Choroid plexus epithelial cell (primary cell): Measurements from ENCODE around the gene MT1M.

Source experiments
- DNase-seq: peaks from one replicate; pipeline ENCODE4 v3.0.0-alpha.2; 2010; ENCODE audit warnings: low read depth
- H3K4me3 ChIP-seq: 2 replicates; pipeline ENCODE4 v1.5.1; 2011; ENCODE audit warnings: low read depth, mild to moderate bottlenecking, control low read depth, low read length, moderate library complexity
- TF ChIP-seq, protein P1 (sequence below): conservative IDR thresholded peaks from 2 replicates; pipeline ENCODE4 v1.5.1; 2011; ENCODE audit warnings: low read depth, mild to moderate bottlenecking, control low read depth, inconsistent platforms, low read length, moderate library complexity

Gene MT1M

DNA sequence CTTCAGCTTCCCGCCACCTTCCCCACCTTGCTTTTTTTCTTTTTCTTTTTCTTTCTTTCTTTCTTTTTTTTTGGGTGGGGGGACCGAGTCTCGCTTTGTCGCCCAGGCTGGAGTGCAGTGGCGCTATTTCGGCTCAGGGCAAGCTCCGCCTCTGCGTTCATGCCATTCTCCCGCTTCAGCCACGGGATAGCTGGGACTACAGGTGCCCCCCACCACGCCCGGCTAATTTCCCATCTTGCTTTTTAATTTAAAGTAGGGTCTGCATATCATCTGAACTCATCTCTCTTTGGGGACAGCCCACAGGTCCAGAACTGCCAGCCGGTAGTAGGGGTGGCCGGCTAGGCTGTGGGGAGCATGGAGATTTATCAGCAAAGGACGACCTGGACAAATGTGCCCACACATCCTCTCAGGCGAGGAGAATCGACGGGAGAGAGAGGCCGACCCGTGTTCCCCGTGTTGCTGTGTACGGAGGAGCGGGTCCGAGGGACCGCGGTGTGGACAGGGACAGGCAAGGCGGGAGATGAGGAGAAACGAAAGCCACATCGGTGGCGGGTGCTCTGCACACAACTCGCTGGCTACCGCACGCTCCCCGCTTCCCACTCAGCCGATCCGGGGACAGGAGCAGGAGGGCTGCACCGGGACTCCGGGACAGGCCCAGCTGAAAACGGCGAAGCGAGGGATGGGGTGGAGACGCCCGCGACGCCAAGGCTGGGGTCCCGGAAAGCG is 2.4 kb downstream of the MT1M start:
- no peak for DNase-seq
- TF ChIP-seq, protein P1, sequence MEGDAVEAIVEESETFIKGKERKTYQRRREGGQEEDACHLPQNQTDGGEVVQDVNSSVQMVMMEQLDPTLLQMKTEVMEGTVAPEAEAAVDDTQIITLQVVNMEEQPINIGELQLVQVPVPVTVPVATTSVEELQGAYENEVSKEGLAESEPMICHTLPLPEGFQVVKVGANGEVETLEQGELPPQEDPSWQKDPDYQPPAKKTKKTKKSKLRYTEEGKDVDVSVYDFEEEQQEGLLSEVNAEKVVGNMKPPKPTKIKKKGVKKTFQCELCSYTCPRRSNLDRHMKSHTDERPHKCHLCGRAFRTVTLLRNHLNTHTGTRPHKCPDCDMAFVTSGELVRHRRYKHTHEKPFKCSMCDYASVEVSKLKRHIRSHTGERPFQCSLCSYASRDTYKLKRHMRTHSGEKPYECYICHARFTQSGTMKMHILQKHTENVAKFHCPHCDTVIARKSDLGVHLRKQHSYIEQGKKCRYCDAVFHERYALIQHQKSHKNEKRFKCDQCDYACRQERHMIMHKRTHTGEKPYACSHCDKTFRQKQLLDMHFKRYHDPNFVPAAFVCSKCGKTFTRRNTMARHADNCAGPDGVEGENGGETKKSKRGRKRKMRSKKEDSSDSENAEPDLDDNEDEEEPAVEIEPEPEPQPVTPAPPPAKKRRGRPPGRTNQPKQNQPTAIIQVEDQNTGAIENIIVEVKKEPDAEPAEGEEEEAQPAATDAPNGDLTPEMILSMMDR = no peak
- peak overlapping the region; percentile 45 for H3K4me3 ChIP-seq

DNA sequence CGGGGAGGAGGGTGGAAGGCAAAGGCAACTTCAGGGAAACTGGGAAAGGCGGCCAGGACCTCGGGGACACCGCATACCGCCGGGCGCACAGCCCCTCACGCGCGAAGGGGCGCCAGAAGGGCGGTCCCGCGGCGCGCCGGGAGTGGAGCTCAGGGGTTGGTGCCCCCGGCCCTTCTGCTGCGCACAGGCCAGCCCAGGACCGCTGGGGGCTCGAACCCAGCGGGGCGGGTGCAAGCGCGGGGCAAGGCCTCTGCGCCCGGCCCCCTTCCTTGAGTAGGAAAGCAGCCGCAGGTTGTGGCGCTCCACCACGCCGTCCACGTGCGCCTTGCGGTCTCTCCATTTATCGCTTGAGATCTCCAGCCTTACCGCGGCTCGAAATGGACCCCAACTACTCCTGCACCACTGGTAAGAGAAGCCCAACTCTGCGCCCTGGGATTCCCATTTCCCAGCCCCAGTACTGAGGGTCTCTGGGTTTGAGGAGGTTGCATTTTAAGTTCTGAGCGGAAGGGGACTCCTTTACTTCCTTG is 3.0 kb downstream of the MT1M start:
- DNase-seq = no peak
- peak overlapping the region; percentile 45 for H3K4me3 ChIP-seq
- TF ChIP-seq, protein P1 = no peak

DNA sequence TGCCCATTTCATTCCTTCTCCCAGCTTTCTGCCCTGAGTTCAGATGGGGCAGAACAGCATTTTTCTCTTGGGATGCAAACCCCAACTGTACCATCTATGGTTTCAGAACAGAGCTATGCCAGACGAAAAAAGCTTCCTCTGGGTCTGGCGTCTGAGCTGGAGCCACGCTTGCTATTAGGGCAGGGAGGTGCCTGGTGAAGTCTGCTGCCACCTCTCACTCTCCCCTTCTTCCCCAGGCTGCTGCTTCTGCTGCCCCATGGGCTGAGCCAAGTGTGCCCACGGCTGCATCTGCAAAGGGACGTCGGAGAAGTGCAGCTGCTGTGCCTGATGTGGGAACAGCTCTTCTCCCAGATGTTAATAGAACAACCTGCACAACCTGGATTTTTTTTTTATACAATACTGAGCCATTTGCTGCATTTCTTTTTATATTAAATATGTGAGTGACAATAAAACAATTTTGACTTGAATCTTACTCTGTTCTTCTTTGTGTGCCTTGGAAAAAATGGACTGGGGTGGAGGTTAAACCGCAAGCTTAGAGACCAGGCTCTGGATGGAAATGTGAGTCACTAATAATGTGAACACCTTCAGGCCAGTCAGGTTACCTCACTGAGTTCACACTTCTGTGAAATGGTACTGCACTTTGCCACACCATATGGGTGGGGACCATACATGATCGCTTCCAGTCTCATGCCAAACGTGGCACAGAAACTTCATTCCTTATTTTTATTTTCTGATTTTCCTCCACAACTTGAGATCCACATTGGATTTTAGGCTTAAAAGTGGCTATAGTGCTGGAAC is 4.4 kb downstream of the MT1M start:
- DNase-seq = no peak
- TF ChIP-seq, protein P1 = no peak
- no peak overlapping the region for H3K4me3 ChIP-seq

DNA sequence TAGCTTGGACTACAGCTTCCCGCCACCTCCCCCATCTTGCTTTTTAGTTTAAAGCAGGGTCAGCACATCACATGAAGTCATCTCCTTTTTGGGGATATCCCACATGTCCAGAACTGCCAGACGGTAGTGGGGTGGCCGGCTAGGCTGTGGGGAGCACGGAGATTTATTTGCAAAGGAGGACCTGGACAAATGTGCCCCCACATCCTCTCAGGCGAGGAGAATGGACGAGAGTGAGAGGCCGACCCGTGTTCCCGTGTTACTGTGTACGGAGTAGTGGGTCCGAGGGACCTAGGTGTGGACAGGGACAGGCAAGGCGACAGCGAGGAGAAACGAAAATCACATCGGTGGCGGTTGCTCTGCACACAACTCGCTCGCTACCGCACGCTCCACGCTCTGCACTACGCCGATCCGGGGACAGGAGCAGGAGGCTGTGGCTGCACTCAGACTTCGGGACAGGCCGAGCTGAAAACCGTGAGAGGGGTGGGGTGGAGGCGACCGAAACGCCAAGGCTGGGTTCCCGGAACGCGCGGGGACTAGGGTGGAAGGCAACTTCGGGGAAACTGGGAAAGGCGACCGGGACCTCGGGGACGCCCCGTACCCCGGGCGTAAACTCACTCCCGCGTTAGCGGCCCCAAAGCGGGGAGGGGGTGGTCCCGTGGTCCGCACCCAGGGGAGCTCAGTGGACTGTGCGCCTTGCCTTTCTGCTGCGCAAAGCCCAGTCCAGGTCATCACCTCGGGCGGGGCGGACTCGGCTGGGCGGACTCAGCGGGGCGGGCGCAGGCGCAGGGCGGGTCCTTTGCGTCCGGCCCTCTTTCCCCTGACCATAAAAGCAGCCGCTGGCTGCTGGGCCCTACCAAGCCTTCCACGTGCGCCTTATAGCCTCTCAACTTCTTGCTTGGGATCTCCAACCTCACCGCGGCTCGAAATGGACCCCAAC is 5.6 kb downstream of the MT1M start, which contains the start of gene MT1A:
TSS of gene MT1A (plus strand) at position 853 of the 937 bp plus-strand sequence. CDS start at position 926, 73 bp downstream.
- TF ChIP-seq, protein P1 = no peak
- peak within 1 kb of the TSS; percentile 62 for H3K4me3 ChIP-seq
- DNase-seq = peak; percentile 62

DNA sequence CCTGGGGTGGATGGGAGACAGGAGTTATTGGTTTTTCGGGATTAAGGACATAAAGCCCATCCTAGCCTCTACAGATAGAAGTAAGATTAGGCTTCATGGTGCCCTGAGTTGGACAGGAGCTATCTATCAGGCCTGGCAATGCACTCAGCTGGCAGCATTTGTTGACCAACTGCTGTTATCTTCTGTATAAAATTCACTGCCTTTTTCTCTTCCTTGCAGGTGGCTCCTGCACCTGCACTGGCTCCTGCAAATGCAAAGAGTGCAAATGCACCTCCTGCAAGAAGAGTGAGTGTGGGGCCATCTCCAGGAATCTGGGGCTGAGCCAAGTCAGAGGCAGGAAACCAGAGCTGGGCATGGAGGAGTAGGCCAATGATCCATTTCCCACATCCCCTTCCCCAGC is 6.6 kb downstream of the MT1M start:
- no peak overlapping the region for H3K4me3 ChIP-seq
- DNase-seq = no peak
- TF ChIP-seq, protein P1 = no peak

DNA sequence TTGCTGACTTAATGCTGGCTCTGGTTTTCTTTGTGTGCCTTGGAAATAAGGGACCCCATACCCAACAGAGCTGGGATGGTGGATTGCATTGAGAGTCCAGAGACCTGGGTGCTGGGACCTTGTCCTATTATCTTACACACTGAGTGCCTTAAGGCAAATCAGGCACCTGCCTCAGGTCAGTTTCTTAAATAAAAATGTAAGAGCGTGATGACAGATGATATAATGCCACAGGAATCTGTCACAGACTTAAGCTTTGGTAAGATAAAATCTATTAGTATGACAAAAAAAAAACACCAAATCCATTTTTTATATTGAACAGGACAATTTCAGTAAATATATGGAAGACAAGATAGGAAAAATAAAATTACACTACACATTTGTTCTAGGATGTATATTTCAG is 7.6 kb downstream of the MT1M start:
- TF ChIP-seq, protein P1 = no peak
- H3K4me3 ChIP-seq = no peak overlapping the region
- DNase-seq = no peak
